ENCODE data around the gene SNX32. TPM values are rescaled to one million over a fixed set of nuclear protein-coding genes. Genes with fewer than 3 reads are reported as not detected.

The SNX32 gene
- total and polyA plus RNA-seq, 2 of the 13 experiments (the other 11 are each of a cell fraction or from before 2014, with no cell fraction given) = 0.09 to 0.34 TPM

DNA sequence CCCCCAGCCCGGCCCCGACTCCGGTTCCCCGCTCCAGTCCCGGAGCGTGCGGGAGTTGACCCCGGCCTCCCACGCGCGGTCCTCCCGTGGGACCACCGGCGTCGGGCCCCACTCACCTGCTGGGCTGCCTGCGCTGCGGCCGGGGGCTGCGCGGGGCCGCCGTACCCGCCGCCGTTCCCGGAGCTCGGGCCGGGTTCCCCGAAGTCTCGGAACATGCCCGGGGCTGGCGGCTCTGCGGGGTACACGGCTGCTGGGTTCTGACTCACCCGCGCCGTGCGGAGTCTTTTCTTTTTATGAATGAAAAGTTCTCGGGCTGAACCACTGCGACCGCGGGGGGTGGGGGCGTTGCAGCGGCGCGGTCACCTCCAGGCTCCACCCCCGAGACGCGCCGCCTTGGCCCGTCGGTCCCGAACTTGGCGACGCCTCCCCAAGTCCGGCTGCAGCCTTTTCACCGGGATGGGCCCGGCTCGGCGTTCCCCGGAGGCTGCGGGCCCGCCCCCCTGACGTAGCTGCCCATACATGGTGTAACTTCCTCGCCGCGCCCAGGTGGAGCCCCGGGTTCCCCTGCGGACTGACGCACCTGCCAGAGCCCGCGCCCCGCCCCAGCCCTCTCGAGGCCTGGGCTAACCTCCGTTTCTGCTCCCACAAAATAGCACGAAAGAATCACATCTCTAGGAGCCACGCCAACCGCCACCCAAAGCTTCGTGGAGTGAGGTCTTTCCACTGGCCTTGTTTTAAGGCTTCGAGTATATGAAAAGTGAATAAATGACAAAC, 66.5 kb downstream of the SNX32 start, which contains the start of gene FOSL1 (continued):
- TF ChIP-seq, protein P1, sequence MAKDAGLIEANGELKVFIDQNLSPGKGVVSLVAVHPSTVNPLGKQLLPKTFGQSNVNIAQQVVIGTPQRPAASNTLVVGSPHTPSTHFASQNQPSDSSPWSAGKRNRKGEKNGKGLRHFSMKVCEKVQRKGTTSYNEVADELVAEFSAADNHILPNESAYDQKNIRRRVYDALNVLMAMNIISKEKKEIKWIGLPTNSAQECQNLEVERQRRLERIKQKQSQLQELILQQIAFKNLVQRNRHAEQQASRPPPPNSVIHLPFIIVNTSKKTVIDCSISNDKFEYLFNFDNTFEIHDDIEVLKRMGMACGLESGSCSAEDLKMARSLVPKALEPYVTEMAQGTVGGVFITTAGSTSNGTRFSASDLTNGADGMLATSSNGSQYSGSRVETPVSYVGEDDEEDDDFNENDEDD (CRISPR knock-in tag; IDR thresholded peaks at IDR 0.05; ENCODE audit: borderline replicate concordance) = peak; percentile 62; the same call in 1 of the 2 replicates
- TF ChIP-seq, protein P2, sequence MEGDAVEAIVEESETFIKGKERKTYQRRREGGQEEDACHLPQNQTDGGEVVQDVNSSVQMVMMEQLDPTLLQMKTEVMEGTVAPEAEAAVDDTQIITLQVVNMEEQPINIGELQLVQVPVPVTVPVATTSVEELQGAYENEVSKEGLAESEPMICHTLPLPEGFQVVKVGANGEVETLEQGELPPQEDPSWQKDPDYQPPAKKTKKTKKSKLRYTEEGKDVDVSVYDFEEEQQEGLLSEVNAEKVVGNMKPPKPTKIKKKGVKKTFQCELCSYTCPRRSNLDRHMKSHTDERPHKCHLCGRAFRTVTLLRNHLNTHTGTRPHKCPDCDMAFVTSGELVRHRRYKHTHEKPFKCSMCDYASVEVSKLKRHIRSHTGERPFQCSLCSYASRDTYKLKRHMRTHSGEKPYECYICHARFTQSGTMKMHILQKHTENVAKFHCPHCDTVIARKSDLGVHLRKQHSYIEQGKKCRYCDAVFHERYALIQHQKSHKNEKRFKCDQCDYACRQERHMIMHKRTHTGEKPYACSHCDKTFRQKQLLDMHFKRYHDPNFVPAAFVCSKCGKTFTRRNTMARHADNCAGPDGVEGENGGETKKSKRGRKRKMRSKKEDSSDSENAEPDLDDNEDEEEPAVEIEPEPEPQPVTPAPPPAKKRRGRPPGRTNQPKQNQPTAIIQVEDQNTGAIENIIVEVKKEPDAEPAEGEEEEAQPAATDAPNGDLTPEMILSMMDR (CRISPR knock-in tag; IDR thresholded peaks at IDR 0.05) = peak; percentile 15; the same call in 1 of the 2 replicates
- peak; percentile 53 for TF ChIP-seq YY1 (IDR thresholded peaks at IDR 0.05; ENCODE audit: insufficient read depth, insufficient replicate concordance, low read depth, low read length)
- TF ChIP-seq, protein P3, sequence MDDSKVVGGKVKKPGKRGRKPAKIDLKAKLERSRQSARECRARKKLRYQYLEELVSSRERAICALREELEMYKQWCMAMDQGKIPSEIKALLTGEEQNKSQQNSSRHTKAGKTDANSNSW (CRISPR knock-in tag; IDR thresholded peaks at IDR 0.05; ENCODE audit: borderline replicate concordance) = no peak; the same call in 1 of the 2 replicates
- peak; percentile 50; the same call in 1 of the 2 replicates for TF ChIP-seq ZNF264 (CRISPR knock-in tag; IDR thresholded peaks at IDR 0.05)
- TF ChIP-seq SOX13 (IDR thresholded peaks at IDR 0.05) = no peak
- peak; percentile 23 to 26; a peak in 1 of 4 replicates for TF ChIP-seq SOX13 (CRISPR knock-in tag; conservative IDR thresholded peaks at IDR 0.05 in 1 of 2, IDR thresholded peaks at IDR 0.05 in 1 of 2)
- no peak for TF ChIP-seq GABPA (IDR thresholded peaks at IDR 0.05; ENCODE audit: low read depth, low read length)
- peak; percentile 40; the same call in 1 of the 2 replicates for TF ChIP-seq GABPA (CRISPR knock-in tag; IDR thresholded peaks at IDR 0.05; ENCODE audit: low read depth)
- 0 out of 2 replicates have a peak, but pooled peaks have one; percentile 8 for TF ChIP-seq FOXA3 (CRISPR knock-in tag; IDR thresholded peaks at IDR 0.05)
- no peak for TF ChIP-seq ZNF282 (IDR thresholded peaks at IDR 0.05; ENCODE audit: partially characterized antibody)
- peak; percentile 43; the same call in 1 of the 2 replicates for TF ChIP-seq ZBTB38 (CRISPR knock-in tag; IDR thresholded peaks at IDR 0.05)
- no peak for TF ChIP-seq ZBTB8A (CRISPR knock-in tag; IDR thresholded peaks at IDR 0.05; ENCODE audit: borderline replicate concordance, low read depth)
- TF ChIP-seq, protein P4, sequence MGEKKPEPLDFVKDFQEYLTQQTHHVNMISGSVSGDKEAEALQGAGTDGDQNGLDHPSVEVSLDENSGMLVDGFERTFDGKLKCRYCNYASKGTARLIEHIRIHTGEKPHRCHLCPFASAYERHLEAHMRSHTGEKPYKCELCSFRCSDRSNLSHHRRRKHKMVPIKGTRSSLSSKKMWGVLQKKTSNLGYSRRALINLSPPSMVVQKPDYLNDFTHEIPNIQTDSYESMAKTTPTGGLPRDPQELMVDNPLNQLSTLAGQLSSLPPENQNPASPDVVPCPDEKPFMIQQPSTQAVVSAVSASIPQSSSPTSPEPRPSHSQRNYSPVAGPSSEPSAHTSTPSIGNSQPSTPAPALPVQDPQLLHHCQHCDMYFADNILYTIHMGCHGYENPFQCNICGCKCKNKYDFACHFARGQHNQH (CRISPR knock-in tag; IDR thresholded peaks at IDR 0.05) = peak; percentile 62; the same call in 1 of the 2 replicates
- TF ChIP-seq ZNF713 (CRISPR knock-in tag; IDR thresholded peaks at IDR 0.05) = 0 out of 2 replicates have a peak, but pooled peaks have one; percentile 35
- TF ChIP-seq KDM3A (CRISPR knock-in tag; IDR thresholded peaks at IDR 0.05; ENCODE audit: low read depth) = no peak
- TF ChIP-seq ZNF569 (CRISPR knock-in tag; IDR thresholded peaks at IDR 0.05; ENCODE audit: borderline replicate concordance) = no peak
- no peak for TF ChIP-seq ZSCAN22 (CRISPR knock-in tag; IDR thresholded peaks at IDR 0.05)
- TF ChIP-seq, protein P5, sequence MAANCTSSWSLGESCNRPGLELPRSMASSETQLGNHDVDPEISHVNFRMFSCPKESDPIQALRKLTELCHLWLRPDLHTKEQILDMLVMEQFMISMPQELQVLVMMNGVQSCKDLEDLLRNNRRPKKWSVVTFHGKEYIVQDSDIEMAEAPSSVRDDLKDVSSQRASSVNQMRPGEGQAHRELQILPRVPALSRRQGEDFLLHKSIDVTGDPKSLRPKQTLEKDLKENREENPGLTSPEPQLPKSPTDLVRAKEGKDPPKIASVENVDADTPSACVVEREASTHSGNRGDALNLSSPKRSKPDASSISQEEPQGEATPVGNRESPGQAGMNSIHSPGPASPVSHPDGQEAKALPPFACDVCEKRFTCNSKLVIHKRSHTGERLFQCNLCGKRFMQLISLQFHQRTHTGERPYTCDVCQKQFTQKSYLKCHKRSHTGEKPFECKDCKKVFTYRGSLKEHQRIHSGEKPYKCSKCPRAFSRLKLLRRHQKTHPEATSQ (CRISPR knock-in tag; IDR thresholded peaks at IDR 0.05; ENCODE audit: borderline replicate concordance) = peak; percentile 5; the same call in 1 of the 2 replicates
- peak in 1 of 2 experiments; percentile 62; a peak in 1 of 4 replicates for TF ChIP-seq KLF16 (CRISPR knock-in tag; IDR thresholded peaks at IDR 0.05)
- TF ChIP-seq SSRP1 (CRISPR knock-in tag; IDR thresholded peaks at IDR 0.05) = no peak
- TF ChIP-seq GFI1 (CRISPR knock-in tag; IDR thresholded peaks at IDR 0.05; ENCODE audit: borderline replicate concordance) = no peak
- peak; percentile 60; the same call in 1 of the 2 replicates for TF ChIP-seq TBX2 (CRISPR knock-in tag; IDR thresholded peaks at IDR 0.05; ENCODE audit: borderline replicate concordance)
- TF ChIP-seq KLF9 (CRISPR knock-in tag; IDR thresholded peaks at IDR 0.05; ENCODE audit: low read depth) = no peak; the same call in 1 of the 2 replicates
